ENCODE measurements around the gene KYAT1. TPM values are rescaled to one million over a fixed set of nuclear protein-coding genes. Genes with fewer than 3 reads are reported as not detected.

Gene KYAT1
- total RNA-seq, 1 experiment from 2014 or later = 5.7 TPM

DNA sequence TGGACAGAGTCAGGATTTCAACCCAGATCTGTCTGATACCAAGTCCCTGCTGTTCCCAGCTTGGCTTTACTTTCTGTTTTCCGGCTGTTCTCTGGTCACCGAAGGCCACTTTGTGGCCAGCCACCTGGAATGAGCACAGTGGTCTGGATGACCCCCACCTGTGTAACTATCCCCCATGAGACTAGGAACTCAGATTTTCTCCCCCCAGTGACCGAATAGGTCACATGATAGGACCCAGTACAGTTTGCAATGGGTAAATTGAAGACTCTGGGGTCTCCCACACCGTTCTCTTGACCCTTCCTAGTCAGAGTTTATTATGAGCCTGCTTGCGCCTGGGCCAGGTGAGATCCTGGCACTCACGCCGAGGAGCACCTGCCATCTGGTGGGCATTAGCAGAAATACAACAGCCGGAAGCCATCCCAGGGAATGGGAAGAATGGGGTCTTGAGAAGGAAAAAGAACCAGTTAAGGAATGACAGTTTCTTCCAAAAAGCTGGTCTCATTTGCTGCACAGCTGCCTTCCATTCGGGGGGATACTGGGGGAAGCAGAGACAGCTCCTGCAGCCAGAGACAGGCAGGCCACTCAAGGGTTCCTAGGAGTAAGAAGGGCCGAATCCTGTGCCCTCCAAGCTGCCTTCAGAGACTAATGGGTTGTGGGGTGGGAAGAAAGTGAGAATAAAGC, 46.1 kb upstream of the KYAT1 start:
- peak overlapping the region; percentile 75 for H3K27ac Mint-ChIP-seq (ENCODE audit: low read depth, unreplicated experiment)
- TF ChIP-seq, protein P1, sequence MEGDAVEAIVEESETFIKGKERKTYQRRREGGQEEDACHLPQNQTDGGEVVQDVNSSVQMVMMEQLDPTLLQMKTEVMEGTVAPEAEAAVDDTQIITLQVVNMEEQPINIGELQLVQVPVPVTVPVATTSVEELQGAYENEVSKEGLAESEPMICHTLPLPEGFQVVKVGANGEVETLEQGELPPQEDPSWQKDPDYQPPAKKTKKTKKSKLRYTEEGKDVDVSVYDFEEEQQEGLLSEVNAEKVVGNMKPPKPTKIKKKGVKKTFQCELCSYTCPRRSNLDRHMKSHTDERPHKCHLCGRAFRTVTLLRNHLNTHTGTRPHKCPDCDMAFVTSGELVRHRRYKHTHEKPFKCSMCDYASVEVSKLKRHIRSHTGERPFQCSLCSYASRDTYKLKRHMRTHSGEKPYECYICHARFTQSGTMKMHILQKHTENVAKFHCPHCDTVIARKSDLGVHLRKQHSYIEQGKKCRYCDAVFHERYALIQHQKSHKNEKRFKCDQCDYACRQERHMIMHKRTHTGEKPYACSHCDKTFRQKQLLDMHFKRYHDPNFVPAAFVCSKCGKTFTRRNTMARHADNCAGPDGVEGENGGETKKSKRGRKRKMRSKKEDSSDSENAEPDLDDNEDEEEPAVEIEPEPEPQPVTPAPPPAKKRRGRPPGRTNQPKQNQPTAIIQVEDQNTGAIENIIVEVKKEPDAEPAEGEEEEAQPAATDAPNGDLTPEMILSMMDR (IDR thresholded peaks at IDR 0.05; ENCODE audit: unreplicated experiment) = peak; percentile 87
- no TSS peak for BruUV-seq (replicated peaks)
- no peaks in the 10 kb centered on the region for H3K9me3 Mint-ChIP-seq (ENCODE audit: unreplicated experiment)
- H3K36me3 Mint-ChIP-seq (ENCODE audit: insufficient read depth, unreplicated experiment) = peaks cover 7% of the 10 kb centered on the region
- no peaks in the 10 kb centered on the region for H3K27me3 Mint-ChIP-seq (ENCODE audit: insufficient read depth, unreplicated experiment)
- DNase-seq (ENCODE audit: unreplicated experiment) = peak; percentile 65
- no peak overlapping the region for H3K4me3 Mint-ChIP-seq (ENCODE audit: unreplicated experiment)
- ChIA-PET CTCF (interaction anchor here (0.6 to 10.2 kb wide), 38 partner anchors 9 to 666 kb away, joined by 3 to 172 read pairs (median 5); partner anchors contain the start of genes ENDOG, KYAT1, LRRC8A and MIGA2), POLR2A (interaction anchor here (0.9 to 1.5 kb wide), 7 partner anchors 18 to 98 kb away, joined by 3 to 6 read pairs (median 4); no protein-coding TSS in a partner anchor)
- intact Hi-C loops (cut with micrococcal nuclease) = loop anchor here (1.0 to 5.0 kb wide), 3 partner anchors 36 to 76 kb away; no protein-coding TSS in a partner anchor
- H3K4me1 Mint-ChIP-seq (ENCODE audit: insufficient read depth, unreplicated experiment) = peaks cover 7% of the 10 kb centered on the region

DNA sequence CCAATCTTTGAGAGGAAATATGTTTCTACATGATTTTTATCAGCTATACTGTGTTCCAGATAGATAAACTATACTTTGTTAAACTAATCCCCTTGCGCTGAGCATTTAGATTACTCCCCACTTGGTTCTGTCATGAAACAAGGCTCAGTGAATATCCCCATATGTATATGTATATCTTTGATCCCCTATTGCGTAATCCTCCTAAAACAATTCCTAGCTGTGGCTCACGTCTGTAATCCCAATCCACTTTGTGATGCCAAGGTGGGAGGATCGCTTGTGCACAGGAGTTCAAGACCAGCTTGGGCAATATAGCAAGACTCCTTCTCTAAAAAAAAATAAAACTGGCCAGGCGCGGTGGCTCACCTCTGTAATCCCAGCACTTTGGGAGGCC, 41.7 kb upstream of the KYAT1 start:
- Mint-ChIP-seq H3K4me3 (ENCODE audit: unreplicated experiment) (no peak overlapping the region), H3K27me3 (ENCODE audit: insufficient read depth, unreplicated experiment) (no peaks in the 10 kb centered on the region), H3K4me1 (ENCODE audit: insufficient read depth, unreplicated experiment) (peaks cover 17% of the 10 kb centered on the region), H3K27ac (ENCODE audit: low read depth, unreplicated experiment) (no peak overlapping the region), H3K9me3 (ENCODE audit: unreplicated experiment) (no peaks in the 10 kb centered on the region), H3K36me3 (ENCODE audit: insufficient read depth, unreplicated experiment) (peaks cover 13% of the 10 kb centered on the region)
- ChIA-PET POLR2A (interaction anchor here (1.0 kb wide), 1 partner anchor 32 kb away, joined by 4 read pairs; no protein-coding TSS in a partner anchor), CTCF (interaction anchor here (0.8 to 10.2 kb wide), 4 partner anchors 12 to 71 kb away, joined by 3 to 172 read pairs (median 4); no protein-coding TSS in a partner anchor)
- intact Hi-C loops (cut with micrococcal nuclease) = no loop called here
- BruUV-seq (replicated peaks) = no TSS peak
- TF ChIP-seq, protein P1 (IDR thresholded peaks at IDR 0.05; ENCODE audit: unreplicated experiment) = no peak
- no peak for DNase-seq (ENCODE audit: unreplicated experiment)

DNA sequence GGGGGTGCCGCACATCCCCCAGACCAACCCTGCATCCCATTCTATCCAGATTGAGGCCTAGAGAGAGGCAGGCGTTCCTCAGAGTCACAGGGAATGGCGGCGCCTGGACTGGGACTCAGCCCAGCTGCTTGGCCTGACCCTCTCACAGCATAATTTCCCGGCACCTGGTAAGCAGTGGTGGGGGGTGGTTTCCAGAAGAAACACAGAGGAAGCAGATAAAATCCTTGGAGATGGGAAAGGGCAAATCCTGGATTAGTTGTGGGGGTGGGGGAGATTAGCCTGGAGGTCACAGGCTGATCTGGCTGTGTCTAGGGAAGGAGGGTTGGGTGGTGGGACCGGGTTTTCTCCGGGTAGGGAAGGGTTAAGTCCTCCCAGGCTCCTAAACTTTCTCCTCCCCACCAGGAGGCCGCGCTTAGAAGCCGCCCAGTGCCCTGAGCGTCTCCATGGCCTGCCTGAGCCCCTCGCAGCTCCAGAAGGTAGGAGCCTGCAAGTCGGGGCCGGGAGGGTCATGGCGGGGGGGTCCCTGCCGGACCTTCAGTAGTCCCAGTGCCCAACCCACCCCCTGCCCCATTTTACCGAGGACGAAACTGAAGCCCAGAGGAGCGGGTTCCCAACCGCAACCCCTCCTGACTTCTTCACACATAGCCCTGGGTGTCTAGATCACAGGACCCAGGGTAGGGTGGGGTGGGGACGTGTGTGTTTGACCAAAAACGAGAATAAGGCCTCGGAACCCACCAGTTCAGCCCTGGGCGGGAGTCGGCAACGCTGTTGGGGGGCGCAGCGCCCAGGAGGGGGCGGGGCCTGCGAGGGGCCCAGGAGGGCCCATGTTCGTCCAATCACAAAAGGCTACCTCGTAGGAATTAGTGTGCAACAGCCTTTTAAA, 40.4 kb upstream of the KYAT1 start:
- POLR2A ChIA-PET = interaction anchor here (0.9 kb wide), 1 partner anchor 39 kb away, joined by 4 read pairs; no protein-coding TSS in a partner anchor
- no peak for DNase-seq (ENCODE audit: unreplicated experiment)
- no TSS peak for BruUV-seq (replicated peaks)
- TF ChIP-seq, protein P1 (IDR thresholded peaks at IDR 0.05; ENCODE audit: unreplicated experiment) = no peak
- H3K36me3 Mint-ChIP-seq (ENCODE audit: insufficient read depth, unreplicated experiment) = peaks cover 23% of the 10 kb centered on the region
- H3K4me3 Mint-ChIP-seq (ENCODE audit: unreplicated experiment) = no peak overlapping the region
- no peak overlapping the region for H3K27ac Mint-ChIP-seq (ENCODE audit: low read depth, unreplicated experiment)
- CTCF ChIA-PET = interaction anchor here (0.8 to 10.2 kb wide), 3 partner anchors 10 to 58 kb away, joined by 3 to 172 read pairs (median 4); no protein-coding TSS in a partner anchor
- H3K4me1 Mint-ChIP-seq (ENCODE audit: insufficient read depth, unreplicated experiment) = peaks cover 14% of the 10 kb centered on the region
- intact Hi-C loops (cut with micrococcal nuclease) = no loop called here
- no peaks in the 10 kb centered on the region for H3K9me3 Mint-ChIP-seq (ENCODE audit: unreplicated experiment)
- no peaks in the 10 kb centered on the region for H3K27me3 Mint-ChIP-seq (ENCODE audit: insufficient read depth, unreplicated experiment)

Measured in MCF 10A (cell line).